ENCODE data around the gene GTPBP1. TPM values are rescaled to one million over a fixed set of nuclear protein-coding genes. Genes with fewer than 3 reads are reported as not detected.
A peak's percentile ranks its signal among the peaks of the same experiment; 100 is the strongest.

GTPBP1 gene
- total RNA-seq, 1 donor from 2014 or later, result 35.1 TPM

DNA sequence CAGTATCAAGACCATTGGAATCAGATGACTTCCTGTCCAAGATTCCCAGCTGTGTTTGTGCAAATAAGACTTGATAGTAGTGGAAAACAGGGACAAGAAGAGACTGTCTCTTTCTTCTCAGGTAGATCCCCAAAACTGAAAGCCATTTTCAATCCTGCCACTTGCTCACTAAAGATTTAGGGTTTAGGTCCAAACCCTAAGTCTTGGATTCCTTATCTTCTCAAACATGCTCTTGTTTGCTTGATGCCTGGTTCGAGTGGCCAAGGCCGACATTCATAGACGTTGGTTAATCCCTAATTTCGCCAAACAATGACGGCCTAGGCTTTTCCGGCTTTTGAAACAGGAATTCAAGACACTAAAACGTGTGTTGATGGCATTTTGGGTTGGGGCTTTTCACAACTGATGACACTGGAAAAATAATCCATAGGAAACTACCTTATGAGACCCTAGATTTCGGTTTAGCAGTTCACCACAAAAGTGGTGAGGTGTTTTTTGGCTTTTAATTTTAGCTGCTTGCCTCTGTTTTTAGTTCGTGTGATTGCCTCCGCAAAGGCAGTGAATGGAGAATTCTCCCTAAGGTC, 1.0 kb upstream of the GTPBP1 start:
- DNase-seq, result peak; percentile 39

DNA sequence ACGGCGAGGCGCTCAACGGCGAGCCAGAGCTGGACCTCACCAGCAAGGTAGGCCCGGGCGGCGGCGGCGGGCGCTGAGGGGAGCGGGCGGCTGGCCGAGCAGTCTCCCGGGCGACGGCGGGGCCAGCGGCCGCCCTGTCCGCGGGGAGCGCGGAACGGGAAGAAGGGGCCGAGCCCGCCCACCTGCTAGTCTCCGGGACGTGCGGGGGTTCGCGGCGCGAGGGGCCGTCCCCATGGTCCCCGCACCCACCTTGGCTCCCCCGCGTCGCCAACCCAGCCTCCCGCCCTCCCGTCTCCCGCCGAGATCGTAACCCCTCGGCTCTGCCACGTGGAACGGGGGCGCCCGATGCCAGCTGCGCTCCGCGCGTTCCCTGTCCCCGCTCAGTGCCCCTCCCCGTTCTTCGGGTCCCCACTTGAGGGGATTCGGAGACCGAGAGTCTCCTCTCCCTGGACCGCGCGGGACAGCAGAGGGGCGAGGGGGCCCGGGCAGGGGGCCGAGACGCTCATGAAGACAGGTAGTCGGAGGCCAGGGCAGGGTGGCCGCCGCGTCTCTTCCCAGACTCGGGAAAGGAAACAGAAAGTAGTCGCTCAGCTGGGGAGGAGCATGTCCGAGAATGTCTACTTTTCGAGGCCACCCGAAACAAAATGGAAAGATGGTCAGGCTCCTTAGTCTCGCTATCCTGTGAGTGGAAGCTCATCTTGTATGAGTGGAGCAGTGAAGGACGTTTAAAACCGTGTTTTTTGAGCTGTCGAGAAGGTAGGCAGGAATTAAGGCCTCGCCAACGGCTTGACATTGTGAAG, 557 bp downstream of the GTPBP1 start:
- DNase-seq, result peak; percentile 53

DNA sequence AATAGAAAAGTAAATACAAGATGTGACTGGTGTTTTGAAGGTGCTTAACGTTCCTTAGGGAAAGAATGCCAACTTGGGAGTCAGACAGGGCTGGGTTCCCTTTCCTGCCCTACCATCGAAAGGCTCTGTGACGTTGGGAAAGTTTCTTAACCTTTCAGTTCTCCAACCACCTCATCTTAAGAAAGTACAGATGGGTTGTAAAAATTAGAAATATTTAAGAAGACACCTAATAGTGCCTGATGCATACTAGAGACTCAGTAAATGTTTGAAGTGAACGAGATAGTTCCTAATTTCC, 1.1 kb downstream of the GTPBP1 start:
- no peak for DNase-seq

DNA sequence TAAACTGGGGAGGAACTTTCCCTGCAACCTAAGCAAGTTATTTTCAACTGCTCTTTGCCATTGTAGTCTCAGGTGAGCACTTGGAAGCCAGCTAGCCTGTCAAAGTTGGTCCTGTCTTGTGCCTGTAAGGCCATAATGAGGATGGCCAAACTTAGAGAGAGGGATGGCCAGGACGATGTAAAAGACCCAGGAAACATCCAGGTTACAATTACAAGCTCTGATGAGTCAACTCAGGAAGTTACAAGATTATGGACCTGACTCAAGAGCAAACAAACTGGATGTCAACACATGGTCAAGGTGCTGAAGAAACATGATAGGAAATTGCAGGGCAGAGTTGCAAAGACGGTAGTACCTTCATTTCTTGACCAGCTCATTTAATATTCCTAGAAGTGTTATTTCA, 1.6 kb downstream of the GTPBP1 start:
- DNase-seq, result no peak

DNA sequence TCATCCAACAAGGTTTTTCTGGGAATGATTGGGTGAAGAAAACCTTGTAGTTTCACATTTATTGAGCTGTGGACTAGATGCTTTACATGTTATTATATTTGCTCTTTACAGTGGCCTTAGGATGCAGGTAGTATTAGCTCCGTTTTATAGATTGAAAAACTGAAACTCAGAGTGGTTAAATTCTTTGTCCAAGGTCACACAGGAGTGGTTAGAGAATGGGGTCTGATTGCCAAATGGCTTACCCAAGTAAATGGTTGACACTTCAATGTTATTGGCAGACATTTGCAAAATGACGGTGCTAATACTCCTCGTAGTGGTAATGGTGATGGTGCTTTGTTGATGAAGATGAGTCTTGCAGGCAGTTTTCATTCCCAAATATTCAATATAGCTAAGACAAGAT, 2.2 kb downstream of the GTPBP1 start:
- no peak for DNase-seq

DNA sequence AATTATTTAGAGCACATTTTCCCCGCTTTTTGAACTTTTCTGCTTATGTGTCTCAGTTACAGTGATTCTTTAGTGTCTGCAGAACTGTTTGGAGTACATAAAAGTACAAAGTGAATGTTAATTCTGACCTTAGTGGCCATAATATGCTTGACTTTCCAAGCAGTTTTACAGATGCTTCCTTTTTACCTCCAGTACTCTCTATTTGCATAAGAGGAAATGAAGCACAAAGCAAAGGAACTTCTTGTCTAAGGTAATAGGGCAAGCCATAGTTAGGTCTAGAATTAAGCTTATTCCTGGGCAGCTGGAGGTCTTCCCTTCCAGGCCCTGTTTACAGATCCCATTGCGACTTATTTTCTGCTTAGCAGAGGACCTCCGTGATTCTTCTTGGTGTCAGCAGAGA, 3.6 kb downstream of the GTPBP1 start:
- peak; percentile 56 for DNase-seq

DNA sequence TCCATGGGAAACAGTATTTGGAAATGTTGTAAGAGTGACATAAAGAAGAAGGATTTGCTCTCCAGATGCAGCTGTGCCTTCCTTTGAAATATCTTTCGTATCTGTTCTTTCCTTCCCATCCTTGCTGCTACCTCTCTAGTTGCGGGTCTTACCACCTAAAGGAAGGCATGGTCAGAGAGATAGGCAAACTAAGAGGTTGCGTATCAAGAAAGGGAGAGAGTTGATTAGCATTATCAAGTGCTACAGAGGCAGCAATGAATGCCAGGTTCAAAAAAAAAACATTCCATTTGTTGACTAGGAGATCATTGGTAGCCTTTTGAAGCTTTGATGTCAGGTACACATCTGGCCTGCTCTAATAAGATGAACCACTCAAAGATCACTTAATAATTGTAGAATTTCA, 4.6 kb downstream of the GTPBP1 start:
- DNase-seq, result no peak

DNA sequence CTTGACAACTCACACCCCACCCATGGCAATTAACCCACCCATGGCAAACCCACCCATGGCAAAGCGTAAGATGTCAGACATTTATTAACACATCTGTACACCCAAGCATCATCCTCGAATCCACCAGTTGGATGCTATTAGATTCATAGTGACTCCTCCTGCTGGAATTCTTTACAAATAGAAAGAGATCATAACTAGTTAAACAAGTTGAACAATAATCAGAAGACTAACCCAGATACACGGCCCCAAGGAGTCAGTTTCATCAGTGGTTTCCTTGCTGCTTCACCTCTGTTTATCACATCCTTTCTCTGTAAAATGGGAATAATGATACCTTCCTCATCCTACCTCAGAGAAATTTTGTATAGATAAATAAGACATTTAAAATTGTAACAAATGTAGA, 5.1 kb downstream of the GTPBP1 start:
- no peak for DNase-seq

DNA sequence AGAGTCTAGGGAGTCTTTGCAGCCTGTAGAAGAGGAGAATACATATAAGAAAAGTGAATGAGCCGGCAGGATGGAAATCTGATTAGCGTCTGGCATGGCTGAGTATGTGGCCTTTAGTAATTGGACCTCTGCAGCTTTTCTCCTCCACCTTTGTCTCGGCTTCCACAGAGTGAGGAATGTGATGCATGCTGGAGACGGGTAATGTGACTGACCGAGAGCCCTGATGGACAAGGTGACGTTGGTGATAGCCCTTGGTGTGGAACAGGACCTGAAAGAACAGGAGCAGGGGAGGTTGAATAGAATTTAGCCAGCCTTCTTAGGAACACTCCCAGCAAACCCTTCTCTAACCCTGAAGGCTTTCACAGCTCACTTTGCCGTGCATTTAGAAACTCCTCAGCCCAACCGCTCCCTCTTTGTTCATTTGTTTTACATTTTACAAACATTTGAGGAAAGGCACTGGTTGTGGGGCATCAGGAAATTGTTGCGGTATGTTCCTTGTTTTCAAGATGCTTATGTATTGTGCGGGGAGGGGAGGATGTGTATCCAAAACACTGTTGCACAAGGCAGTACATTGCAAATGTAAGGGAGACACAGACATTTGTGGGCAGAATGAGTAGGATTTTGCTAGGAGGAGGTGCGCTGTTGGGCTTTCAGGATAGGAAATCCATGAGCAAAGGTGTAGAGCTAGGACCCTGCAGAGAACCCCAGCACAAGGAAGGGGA, 6.9 kb downstream of the GTPBP1 start:
- DNase-seq, result no peak

DNA sequence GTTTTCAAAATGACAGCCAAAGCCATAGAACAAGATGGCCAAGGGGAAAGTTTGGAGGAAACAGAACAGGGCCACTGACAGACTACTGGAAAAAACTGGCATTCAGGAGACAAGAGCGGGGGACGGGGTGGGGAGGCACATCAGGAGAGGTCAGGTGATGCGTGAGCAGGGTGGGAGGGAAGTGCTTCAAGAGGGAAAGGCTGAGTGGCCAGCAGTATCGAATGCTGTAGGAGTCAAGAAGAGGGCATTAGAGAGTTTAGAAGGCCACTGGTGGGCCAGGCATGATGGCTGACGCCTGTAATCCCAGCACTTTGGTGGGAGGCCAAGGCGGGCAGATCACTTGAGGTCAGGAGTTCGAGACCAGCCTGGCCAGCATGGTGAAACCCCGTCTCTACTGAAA, 8.2 kb downstream of the GTPBP1 start:
- DNase-seq, result no peak

DNA sequence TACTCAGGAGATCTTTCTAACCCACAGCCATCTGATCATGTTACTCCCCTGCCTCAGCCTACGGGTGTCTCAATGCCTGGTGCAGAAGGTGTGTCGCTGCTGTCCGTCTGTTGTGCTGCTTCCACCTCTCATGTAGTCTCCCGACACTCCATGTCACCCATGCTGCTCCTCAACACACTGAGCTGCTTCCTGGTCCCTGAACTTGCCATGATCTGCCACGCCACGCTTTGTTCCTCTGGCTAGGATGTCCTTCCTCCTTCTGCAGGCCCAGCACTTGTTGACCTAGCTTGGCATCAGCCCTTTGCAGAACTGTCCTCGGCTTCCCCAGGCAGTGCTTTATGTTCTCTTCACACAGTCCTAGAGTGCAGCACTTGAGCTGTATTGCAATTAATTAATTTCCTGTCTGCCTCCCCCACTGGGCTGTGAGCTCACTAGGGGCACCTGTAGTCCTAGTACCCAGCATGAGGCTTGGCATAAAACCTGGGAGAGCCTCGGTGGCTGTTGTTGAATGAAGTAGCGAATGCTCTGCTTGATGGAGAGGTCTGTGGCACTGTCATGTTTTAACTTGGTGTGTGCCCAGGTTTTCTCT, 9.5 kb downstream of the GTPBP1 start:
- no peak for DNase-seq

DNA sequence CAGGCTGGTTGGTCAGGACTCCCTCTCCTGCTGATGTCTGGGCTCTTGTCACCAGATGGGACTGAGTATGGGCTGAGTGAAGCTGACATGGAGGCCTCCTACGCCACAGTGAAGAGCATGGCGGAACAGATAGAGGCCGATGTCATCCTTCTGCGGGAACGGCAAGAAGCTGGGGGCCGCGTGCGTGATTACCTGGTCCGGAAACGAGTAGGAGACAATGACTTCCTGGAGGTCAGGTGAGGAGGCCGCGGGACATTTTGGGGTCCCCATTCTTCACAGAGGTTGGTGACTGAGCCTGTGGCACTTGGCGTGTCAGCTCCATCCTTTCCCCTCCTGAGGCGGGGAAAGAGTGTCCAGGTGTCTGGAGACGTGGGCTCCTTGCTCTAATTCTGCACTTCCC, 10.1 kb downstream of the GTPBP1 start:
- no peak for DNase-seq

DNA sequence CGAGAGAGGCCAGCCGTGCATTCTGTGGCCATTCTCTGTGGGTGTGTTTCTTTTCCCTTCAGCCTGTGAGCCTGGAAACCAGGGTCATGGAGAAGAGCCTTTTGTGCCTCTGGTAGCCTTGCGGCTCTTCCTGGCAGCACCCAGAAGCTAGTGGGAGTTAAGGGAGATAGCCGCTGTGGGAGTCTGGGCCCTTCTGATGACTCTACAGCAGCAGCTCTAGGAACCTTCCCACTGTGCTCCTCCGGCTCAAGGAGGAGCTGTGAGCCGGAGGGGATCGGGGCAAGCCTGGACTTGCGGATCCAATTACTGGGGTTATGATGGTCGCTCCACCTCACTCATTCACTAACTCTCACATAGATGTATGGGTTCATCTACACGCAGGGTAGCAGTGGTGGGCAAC, 10.5 kb downstream of the GTPBP1 start:
- no peak for DNase-seq

DNA sequence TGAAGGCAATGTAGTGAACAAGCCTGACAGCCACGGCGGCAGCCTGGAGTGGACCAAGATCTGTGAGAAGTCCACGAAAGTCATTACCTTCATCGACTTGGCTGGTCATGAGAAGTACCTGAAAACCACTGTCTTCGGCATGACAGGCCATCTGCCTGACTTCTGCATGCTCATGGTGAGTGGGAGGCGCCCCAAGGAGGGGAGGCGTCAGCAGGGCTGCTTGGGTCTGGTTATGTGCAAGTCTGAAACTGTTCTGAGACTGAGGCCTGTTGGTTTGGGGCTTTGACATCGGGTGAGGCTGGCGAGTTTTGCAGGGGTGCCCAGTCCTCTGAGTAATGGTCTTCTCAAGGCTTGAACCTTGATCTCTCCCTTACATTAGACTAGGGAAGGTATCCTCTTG, 11.1 kb downstream of the GTPBP1 start:
- DNase-seq, result no peak

DNA sequence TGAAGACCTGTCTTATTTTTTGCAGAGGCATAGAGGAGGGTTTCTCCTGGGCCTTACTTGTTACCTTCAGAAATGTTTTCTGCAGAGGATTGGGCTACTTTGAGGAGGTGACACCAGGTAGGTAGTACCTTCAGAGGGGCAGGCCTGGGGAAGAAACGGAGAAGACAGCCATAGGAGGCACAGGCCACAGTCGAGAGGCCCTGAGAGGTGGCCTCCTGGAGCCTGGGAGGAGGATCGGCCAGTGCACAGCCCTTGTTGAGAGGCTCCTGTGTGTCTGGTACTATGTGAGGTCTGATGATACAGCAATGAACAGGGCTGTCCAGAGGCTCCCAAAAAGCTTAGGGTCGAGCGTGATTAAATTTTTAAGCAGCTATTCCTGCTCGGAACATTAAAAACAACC, 11.5 kb downstream of the GTPBP1 start:
- no peak for DNase-seq

DNA sequence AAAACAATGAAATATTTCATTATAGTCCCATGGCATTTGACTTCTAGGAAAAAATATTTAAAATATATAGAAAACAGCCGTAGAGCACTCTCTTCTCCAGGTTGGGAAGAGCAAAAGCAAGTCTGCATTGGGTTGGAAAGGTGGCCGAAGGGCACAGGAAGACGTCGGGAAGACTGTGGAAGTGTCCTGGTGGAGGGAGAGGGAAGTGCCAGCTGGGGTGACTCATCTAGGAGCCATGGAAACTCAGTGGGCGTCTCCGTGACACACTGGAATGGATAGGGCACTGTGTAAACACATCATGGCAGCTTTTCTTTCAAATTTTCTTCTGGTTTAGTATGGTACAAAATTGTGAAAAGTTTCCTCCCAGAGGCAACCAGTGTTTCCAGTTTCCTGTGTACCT, 12.7 kb downstream of the GTPBP1 start:
- DNase-seq, result peak; percentile 91

DNA sequence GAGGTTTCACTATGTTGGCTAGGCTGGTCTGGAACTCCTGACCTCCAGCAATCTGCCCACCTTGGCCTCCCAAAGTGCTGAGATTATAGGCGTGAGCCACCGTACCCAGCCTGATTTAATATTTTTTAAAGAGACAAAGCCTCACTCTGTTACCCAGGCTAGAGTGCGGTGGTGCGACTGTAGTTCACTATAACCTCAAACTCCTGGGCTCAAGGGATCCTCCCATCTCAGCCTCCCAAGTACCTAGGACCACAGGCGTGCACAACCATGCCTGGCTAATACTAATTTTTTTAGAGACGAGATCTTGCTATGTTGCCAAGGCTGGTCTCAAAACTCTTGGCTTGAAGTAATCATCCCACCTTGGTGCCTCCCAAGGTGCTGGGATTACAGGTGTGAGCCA, 13.5 kb downstream of the GTPBP1 start:
- DNase-seq, result no peak

DNA sequence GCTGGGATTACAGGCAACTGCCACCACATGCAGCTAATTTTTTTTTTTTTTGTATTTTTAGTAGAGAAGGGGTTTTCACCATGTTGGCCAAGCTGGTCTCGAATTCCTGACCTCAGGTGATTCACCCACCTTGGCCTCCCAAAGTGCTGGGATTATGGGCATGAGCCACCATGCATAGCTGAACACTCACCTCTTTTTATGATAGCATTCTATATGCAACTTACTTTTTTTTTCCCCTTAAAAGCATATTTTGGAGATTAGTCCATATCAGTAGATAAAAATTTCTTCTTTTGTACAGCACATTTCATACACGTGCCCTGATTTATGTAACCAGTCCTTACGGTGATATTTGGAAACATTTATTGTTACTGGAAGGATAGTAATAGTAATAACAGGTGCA, 14.6 kb downstream of the GTPBP1 start:
- no peak for DNase-seq

DNA sequence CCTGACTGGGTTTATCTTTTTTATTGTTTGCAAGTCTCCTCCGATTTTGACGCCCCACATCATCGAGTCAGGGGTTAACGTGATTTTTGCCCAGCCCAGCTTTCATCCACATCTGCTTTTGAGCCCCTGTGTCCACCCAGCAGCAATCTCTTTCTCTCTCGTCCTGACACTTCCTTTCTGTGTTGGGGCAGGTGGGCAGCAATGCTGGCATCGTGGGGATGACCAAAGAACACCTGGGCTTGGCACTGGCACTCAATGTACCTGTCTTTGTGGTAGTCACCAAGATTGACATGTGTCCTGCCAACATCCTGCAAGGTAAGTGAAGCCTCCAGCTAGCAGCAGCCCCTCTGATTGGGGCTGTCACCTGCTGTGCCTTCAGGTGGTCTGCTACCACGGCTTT, 15.8 kb downstream of the GTPBP1 start:
- no peak for DNase-seq

DNA sequence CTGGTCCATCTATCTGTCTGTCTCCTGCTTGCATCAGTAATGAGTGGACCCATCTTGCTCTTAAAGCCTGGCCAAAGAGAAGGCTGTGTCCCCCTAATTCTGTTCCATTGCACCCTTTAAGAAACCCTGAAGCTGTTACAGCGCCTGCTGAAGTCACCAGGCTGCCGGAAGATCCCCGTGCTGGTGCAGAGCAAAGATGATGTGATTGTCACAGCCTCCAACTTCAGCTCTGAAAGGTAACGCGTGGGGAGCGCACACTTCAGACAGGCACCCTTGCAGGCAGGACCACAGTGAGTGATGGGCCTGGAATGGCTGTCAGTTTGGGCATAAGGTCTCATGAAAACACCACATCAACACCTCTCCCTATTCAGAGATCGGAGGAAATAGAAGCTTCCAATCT, 18.4 kb downstream of the GTPBP1 start:
- no peak for DNase-seq

DNA sequence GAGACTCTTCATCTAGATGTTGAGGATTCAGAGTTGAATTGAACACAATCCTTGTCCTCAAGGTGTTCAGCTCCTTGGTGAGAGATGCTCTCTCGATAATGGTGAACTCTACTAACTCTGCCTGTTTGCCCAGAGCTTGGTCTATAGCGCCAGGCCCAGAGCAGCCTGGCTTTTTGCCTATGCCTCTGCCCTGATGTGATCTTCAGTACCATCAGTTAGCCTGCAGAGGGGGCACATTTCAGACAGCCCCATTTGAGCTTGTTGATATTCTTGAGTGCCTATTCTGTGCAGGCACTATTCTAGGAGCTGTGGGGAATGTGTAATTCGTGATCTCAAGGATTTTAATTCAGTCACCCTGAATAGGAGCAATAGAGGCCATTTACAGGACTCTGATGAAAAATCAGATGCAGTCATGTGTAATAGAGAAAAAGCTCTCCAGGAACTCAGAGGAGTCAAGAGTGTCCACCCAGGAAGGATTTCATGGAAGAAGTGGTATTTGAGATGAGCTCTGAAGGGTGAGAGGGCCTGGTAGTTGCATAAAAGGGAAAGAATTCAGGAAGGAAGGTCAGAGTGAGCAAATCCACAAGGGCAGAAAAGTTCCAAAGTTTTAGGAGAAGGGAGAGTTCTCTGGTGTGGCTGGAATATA, 19.3 kb downstream of the GTPBP1 start:
- peak; percentile 70 for DNase-seq

DNA sequence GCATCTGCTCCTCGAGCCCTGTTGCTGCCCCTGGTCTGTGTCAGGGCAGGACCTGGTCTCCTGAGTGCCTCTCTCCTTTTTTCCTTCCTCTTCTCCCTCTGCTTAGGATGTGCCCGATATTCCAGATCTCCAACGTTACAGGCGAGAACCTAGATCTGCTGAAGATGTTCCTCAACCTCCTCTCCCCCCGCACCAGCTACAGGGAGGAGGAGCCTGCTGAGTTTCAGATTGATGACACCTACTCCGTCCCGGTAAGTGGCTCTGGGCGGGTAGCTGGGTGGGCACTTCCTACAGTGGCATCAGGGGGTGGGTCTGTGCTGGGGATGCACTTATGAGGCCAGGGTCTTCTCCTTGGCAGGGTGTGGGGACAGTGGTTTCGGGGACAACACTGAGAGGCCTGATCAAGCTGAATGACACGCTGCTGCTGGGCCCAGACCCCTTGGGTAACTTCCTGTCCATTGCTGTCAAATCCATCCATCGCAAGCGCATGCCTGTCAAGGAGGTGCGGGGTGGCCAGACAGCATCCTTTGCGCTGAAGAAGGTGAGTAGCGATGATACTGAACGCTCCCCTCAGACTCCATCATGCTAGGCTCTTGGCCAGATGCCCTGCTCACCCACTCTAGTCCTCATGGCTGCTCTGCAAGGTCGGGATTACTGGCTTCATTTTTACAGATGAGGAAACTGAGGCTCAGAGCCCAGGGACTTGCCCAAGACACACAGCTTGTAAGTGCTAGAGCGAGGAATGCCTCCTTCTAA, 20.3 kb downstream of the GTPBP1 start:
- no peak for DNase-seq

DNA sequence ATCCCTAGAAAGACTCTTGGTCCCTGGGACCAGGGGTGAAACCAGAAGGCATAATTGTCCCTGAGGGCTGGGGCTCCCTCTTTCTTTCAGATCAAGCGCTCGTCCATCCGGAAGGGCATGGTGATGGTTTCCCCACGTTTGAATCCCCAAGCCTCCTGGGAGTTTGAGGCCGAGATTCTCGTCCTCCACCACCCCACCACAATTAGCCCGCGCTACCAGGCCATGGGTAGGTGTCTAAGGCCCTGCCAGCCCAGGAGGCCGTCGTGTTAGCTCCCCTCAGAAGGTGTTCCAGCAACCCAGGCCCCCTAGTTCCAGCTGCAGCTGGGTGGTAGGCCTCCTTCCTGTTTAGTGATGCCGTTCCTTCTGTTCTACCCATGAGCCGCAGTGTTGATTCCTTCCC, 21.4 kb downstream of the GTPBP1 start:
- no peak for DNase-seq
